DMS79 treated with DMSO at 0.1 percent for 48 hours (cell line): Measurements from ENCODE around the gene LRFN2.

Experiments
- DNase-seq: peaks from one replicate; lab custom pipeline; 2025; lab: John Stamatoyannopoulos, UW

The LRFN2 gene

DNA sequence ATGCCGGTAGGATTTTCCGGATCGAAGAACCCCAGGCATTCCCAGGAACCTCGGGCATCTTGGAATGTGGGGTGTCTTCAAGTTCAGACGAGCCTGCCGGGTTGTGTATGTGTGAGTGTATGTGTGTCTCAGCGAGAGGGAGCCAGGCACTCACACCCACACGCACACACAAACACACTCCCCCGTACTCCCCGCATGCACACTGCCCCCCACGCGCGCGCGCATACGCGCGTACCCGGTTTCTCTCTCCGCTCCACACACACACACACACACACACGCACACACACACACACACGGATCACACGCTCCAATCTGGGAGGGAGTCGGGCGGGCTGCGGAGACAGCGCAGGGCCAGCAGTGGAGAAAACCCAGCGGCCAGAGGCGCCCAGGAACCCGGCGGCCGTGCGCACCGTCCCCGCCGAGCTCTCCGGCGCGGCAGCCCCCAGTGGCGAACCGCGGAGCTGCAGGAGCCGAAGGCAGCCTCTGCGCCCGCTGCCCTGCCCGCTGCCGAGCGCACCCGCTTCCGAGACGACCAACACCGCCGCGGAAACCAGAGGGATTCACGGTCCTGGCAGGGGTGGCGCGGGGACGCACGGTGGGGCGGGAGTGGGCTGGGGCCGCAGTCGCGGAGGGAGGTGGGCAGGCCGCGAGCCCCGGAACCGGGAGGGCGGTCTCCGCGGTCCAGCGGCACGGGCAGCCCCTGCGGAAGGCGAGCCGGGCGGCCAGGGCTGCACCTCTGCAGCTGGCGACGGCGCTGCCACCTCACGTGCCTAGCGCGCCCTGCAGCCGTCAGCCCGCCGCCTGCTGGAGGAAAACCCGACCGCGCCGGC is at the start of gene LRFN2:
Gene LRFN2, minus strand, starts transcription at position 125 of the 830 bp plus-strand sequence.
- DNase-seq, result peak; percentile 77

DNA sequence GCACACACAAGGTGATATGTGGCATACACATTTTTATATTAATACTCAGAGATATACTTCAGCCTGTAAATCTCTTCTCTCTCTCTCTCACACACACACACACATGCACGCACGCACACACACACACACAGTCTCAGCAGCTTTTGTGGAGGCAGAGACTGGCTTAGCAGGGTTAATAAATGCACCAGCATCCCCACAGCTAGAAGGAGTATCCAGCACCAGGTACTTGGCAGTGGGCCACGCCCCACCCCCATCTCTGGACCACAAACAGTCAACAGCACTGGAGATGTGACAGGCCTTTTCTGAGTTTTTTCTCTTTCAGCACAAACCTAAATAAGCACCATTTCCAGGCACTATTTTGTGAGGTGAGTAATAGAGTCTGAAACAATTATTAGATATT is 47.3 kb upstream of the LRFN2 start:
- DNase-seq, result peak; percentile 94

DNA sequence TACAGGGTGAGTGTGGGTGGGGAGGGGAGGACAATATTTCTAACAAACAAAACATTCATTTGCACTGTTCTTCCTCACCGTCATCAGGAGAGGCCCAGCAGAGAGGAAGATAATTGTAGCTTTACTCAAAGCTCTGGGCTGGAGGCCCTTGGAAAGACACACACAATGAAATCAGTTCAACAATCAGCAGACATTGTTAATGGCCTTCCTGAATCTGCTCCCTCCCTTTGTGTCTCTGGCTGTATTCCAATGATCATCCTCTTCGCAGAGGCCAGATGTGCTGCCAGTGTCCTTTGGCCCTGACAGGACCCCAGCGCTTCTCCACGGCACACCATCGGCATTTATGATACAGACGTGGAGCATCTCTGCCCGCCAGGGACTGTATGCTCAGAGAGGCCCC is 44.6 kb upstream of the LRFN2 start:
- DNase-seq, result no peak

DNA sequence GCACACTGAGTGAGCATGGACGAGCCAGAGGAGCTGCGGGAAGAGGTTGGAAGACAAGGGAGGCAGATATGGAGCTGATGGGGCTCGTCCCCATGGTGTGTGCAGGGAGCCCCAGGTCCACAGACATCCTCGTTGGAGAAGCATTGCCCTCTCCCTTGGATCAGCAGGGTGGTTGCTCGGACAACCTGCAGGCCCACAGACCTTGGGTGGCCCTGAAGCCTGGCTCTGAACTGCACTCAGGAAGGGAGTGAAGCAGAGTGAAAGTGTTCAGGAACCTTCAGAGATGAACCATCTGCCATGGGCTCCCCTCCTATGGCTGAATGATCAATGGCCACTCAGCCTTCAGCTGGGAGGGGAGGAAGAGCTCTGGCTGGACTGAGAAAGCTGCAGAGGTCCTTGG is 43.3 kb upstream of the LRFN2 start:
- no peak for DNase-seq

DNA sequence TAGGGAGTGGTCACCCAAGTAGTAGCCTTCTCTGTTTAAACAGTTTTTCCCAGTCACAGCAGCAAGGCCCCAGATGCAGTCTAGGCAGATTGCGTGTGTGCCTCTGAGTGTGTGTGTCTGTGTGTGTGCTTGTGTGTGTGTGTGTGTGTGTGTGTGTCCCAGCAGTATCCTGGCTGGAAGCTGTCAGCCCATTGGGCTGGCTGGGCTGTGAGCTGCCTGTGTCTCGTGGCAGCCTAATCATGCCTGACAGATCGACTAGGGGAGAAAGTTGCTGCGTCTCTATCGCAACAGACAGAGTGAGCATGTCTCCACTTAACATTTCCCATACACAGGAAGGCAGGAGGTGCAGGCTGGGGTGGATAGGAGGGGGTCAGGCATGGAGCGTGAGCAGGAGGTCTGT is 42.9 kb upstream of the LRFN2 start:
- no peak for DNase-seq

DNA sequence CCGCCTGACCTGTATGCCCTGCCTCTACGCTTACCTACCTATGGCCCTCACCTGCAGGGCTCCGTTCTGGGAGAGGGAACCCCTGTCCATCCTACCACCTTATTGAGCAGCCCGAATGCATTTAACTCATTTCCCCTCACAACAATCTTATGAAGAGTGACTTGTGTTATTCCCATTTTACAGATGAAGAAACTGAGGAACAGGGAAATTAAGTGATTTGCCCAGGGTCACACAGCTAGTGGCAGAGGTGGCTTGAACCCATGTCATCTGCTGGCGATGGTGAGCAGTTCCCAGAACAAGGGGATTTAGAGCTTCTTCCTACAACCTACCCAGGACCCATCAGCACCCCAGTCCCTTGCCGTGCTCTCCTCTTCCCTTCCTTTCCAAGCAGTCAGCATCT is 42.3 kb upstream of the LRFN2 start:
- no peak for DNase-seq

DNA sequence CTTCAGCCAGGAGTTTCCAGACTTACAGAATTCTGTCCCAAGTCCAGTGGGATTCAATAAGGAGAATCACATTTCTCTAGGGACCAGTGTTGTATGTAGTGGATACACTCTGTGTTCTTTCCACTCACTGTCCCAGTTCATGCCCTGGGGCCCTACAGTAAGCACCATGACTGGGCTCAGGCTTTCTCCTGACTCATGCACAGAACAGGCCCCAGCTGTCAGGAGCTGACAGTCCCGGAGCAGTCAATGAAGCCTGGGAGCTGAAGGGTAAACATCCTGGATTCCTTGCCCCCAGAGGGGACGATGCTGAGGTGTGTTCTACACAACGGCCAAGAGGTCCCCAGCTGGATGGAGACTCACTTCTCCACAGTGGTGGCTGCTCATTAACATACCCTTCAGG is 40.2 kb upstream of the LRFN2 start:
- no peak for DNase-seq

DNA sequence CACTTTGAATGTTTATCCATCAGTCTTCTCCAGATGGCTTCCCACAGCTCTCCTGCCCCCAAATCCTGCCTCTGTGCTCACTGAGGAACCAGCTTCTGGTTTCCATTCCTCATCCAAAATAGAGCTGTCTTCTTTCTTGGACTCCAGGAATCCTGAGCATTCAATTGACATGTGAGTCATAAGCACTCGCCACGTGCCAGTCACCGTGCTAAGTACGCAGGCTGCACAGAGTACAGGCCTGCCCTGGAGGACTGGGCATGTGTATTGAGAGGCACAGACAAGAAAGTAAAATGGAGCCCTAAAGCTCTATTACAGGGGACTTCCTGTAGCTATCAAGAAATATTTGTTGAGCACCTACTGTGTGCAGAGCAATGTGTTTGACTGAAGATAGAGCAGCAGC is 39.7 kb upstream of the LRFN2 start:
- DNase-seq, result no peak

DNA sequence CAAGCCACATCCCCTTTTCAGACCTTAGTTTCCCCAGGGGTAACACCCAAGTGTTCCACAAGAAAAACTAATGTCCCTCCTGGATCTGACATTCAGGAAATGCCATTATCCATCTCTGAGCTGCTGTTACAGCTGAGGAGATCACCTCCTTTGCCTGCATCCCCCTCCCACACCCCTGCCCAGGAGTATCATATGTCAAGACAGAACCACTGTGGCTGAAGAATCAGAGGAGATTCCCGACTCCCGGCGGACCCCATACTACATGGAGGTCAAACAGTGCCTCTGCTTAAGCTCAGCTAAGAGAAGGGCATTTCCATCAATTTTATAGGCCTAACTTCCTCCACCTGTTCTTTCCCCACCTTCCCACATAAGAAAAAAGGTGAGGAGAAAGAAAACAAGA is 36.8 kb upstream of the LRFN2 start:
- DNase-seq, result no peak

DNA sequence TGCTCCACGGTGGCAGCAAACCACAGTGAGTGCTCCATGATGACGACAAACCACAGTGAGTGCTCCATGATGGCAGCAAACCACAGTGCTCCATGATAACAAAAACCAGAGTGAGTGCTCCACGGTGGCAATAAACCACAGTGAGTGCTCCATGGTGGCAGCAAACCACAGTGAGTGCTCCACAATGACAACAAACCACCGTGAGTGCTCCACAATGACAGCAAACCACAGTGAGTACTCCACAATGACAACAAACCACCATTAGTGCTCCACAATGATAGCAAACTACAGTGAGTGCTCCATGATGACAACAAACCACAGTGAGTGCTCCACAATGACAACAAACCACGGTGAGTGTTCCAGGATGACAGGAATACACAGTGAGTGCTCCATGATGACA is 36.0 kb upstream of the LRFN2 start:
- no peak for DNase-seq

DNA sequence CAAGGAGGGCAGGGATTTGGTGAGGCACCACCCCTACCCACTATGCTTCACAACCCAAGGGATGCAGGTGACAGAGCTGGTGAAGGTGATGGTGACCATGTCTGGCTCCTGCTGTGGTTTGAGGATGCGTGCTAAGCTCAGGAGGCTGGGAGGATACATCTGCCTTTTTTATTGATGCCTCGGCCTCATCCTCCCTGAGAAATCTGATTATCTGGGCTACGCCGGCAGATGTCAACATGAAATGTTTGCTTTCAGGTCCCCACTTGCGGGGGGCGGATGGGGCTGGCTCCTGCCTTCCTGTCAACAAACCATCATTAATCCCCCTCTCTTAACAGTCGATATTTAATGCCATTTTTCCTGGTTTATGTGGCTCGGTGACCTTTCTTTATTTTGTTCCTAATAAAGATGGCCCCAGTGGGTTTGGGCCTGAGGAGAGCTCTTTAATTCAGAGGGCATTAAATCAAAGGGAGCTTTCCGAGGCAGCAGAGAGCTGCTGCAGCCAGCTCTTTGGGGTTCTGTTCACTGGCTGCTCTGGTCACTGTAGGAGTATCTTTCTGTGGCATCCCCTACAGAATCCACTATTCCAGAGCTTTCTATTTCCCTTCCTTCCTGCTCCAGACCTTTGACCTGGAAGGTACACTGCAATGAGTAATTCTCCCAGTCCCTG is 33.5 kb upstream of the LRFN2 start:
- DNase-seq, result no peak

DNA sequence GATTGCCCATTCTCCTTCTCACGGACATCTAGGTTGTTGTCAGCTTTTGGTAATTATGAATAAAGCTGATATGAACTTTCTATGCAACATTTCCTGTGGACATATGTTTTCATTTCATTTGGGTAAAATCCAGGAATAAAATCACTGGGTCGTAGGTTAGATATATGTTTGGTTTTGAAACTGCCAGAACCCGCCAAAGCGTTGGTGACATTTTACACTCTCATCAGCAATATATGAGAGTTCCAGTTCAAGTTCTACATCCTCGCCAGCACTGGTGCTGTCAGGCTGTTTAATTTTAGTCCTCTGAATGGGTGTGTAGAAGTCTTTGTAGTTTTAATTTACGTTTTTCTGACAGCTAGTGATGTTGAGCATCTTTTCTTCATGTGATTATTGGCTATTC is 27.5 kb upstream of the LRFN2 start:
- no peak for DNase-seq

DNA sequence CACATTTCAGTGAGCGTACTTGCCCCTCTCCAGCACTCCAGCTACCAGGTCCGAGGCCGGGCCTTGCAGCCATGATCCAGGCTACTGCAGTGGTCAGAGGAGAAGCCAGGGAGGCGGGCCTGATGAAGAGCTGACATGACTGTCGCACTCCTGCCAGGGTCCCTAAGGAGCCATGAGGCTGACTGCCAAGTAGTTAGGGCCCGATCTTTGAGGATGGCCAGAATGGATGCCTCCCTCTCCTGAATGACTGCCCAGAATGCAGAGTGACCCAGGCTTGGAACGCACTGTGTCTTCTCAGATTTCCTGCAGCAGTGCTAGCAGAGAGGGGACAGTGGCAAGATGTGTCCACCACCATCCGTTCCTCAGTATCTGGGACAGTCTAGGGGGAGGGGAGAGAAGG is 24.7 kb upstream of the LRFN2 start:
- DNase-seq, result no peak

DNA sequence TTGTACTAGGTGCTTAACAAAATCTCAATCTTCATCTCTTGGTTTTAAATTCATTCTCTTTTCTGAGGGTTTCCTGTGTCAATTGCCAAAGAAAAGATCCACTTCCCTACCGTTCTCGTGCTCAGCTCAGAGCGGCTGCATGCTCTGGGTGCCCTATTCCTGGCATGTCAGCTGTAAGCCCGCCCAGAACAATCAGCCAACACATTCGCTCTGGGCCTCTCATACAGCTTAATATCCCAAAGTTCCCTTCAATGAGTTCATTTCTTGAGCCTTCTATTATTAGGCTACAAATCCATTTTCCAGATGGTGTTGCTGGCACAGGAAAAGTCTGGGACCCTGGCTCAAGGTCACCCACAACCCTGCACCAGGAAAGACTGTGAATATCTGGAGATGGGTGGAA is 24.3 kb upstream of the LRFN2 start:
- DNase-seq, result no peak

DNA sequence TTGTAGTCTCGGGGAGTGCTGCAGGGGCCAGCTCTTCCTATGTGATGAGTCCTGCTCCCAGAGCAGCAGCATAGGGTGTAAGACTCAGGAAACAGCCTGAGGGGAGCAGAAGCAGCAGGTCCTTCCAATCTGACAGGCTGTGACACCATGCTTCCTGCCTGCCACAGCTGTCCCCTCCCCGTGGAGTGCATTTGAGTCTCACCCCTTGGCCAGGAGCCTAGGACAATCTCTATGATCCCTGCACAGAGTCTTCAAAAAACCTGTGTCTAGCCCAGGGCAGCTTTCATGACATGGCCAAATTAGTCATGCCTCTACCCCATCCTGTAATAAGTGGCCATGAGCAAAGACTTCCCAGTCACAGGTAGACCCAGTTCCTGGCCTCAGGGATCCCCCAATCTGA is 23.1 kb upstream of the LRFN2 start:
- DNase-seq, result no peak

DNA sequence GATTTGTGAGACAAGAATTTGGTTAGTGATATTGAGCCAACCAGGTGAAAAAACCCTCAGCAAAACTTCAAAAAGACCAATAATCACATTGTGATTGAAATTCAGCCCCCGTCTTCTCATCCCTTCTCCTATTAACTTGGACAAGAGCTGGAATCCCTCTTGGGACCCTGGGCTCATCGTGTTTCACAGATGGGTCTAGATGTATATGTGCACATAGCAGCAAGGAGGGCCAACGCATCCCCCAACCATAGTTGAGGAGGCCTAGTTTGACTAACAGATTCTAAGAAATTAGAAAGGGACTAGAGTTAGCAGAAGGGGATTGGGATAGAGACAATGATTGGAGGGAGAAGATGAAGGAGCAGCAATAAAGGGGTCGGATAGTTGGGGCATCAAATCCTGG is 19.8 kb upstream of the LRFN2 start:
- no peak for DNase-seq

DNA sequence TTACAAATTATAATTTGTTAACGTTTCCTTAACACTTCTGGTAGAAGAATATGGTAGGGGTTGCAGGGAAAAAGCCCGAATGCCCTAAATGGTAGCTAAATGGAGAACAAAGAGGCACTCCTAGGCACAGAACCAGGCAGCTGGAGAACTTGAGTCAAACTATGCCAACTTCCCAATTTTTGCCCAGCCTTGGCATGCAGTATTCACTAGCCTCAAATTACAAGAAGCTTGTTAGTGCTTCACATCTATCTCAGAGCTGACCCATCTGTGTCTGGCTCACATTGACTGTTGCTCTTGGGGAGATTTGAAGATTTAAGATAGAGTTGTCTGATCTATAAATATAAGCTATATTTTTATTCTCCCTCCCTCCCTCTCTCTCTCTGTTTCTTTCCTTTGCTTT is 19.4 kb upstream of the LRFN2 start:
- DNase-seq, result no peak

DNA sequence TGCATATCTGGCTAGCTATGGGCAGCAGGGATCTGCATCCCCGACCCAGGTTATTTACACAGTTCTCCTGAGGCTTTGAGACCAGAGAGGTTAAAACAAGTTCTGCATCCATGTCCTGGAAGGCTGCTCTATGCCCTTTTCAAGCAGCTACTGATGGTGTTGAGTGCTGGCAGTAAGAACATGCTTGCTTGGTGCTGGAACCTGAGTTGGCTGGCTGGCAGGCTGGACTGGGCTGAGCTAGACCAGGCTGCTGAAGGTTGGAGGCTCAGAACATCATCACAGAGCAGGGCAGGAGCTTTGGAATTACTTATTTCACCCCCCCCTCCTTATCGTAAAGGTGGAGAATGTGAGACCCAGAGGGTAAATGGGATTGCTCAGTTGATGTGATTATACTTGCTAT is 16.9 kb upstream of the LRFN2 start:
- DNase-seq, result no peak

DNA sequence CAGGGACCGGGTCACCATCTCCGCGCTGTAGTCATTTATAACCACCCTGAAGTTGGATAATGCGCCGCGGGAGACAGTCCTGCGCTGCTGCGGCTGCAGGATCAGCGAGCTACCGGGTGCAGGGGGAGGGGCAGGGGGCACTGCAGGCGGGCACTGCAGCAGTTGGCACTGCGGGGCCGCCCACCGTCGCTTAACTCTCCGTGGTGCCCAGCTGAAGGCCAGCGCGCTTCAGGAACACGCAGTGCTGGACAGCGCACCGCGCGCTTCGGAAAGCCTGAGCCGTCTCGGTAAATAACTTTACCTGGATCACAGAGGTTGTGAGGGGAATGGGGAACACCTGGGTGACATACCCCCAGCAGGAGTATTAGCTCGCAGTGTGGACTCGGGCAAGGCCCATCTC is 12.4 kb upstream of the LRFN2 start:
- DNase-seq, result no peak

DNA sequence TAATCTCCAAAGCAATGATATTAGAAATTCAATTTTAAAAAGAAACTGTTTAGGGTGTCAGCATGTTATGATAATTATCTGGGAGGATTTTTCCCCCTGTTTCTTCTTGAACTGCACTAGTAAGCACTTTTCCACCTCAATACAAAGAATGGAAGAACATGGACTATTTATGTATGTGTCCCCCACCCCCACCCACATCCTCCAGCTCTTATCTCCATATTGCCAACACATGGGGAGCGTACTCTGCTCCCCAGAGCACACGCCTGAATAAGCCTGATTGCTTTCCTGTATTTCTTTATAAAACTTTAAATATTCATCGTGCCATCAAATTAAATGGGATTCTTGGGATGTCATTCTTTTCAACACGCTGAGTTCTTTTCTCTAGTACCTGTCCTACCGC is 11.4 kb upstream of the LRFN2 start:
- no peak for DNase-seq

DNA sequence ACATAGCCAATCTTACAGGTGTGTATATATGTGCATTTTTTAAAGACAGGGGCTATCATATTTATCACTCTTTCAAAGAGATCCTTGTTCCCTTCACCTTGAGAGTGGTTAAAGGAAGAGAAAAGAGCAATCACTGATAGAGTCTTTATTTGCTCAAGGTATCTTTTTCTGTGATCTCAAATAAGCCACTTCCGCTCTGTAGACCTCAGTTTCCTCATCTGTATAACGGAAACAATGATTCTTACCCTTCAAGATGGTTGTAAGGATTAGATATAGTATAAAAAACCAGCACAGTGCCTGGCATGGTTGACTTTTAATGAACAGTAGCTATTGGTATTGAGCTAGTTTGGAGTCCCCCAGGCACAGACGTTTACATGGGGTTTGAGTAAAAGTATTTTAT is 10.1 kb upstream of the LRFN2 start:
- DNase-seq, result no peak

DNA sequence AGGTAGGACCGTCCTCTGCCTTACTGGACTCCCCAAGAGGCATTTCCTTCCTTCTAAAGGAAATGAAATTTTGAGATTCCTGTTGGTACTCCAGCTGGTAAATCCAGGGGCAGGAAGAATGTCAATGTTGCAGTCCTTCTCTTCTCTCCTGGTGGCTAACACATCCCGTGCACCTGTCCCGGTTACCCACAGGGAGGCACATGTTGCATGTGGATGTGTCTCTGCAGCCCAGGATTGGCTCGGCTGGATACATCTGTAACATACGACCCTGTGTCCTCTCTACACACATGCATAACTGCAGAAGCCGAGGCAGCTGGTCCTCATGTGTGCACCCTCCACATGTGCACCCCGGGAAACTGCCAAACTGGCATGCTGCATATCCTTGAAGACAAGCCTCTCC is 1.3 kb upstream of the LRFN2 start:
- no peak for DNase-seq

DNA sequence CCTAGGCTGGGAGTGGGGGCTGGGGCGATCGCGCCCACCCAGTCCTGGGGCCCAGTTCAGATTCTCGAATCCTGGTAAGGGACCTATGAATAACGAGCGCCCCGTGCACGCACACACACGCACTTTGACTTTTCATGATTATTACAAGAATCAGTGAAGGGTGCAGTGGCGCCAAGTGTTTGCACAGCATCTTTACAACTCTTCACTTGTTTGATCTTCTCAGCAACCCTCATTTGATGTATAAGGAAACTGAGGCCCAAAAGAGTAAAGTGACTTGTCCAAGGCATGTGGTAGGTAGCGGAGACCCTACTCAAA is 863 bp upstream of the LRFN2 start:
- DNase-seq, result no peak
